GM18867 (cell line): ENCODE data around the gene PRICKLE2.
"Not testable (repeated sequence)": the region's sequence is repeated elsewhere in the genome, so short reads cannot be mapped to it uniquely, and the experiment has no call there.

Source experiments
- ATAC-seq: cut with Tn5 transposase; IDR thresholded peaks from one replicate; pipeline ENCODE4 v1.9.1; 2021; ENCODE audit warnings: mild to moderate bottlenecking, moderate library complexity; ENCODE audit not compliant: unreplicated experiment

PRICKLE2 gene

GRCh38 chr3:64107190-64107589 lies 118.1 kb downstream of the PRICKLE2 start:
- no peak for ATAC-seq

- ATAC-seq: no peak
Measured at GRCh38 chr3:64105816-64106215, 119.5 kb downstream of the PRICKLE2 start.

- ATAC-seq: peak; percentile 52
Measured at GRCh38 chr3:64104691-64105111, 120.6 kb downstream of the PRICKLE2 start.

- ATAC-seq: no peak
Measured at GRCh38 chr3:64104006-64104405, 121.3 kb downstream of the PRICKLE2 start.

- no peak for ATAC-seq
Measured at GRCh38 chr3:64103131-64103530, 122.1 kb downstream of the PRICKLE2 start.

GRCh38 chr3:64102147-64102546 lies 123.1 kb downstream of the PRICKLE2 start:
- no peak for ATAC-seq

- no peak for ATAC-seq
Measured at GRCh38 chr3:64099316-64099715, 126.0 kb downstream of the PRICKLE2 start.

GRCh38 chr3:64098670-64099069 lies 126.6 kb downstream of the PRICKLE2 start:
- no peak for ATAC-seq

- ATAC-seq: no peak
Measured at GRCh38 chr3:64097920-64098319, 127.3 kb downstream of the PRICKLE2 start.

GRCh38 chr3:64095802-64096201 lies 129.5 kb downstream of the PRICKLE2 start:
- no peak for ATAC-seq

GRCh38 chr3:64094713-64095079 lies 130.6 kb downstream of the PRICKLE2 start:
- ATAC-seq: no peak

GRCh38 chr3:64093825-64094712 lies 131.2 kb downstream of the PRICKLE2 start:
- ATAC-seq: no peak

GRCh38 chr3:64093211-64093610 lies 132.1 kb downstream of the PRICKLE2 start:
- ATAC-seq: no peak

GRCh38 chr3:64091501-64091900 lies 133.8 kb downstream of the PRICKLE2 start:
- no peak for ATAC-seq

- ATAC-seq: not testable (repeated sequence)
Measured at GRCh38 chr3:64089386-64089785, 135.9 kb downstream of the PRICKLE2 start.

GRCh38 chr3:64088408-64089205 lies 136.7 kb downstream of the PRICKLE2 start:
- no peak for ATAC-seq

- ATAC-seq: no peak
Measured at GRCh38 chr3:64086479-64087252, 138.6 kb downstream of the PRICKLE2 start.

- ATAC-seq: no peak
Measured at GRCh38 chr3:64084640-64085039, 140.6 kb downstream of the PRICKLE2 start.

- ATAC-seq: no peak
Measured at GRCh38 chr3:64083575-64083974, 141.7 kb downstream of the PRICKLE2 start.

GRCh38 chr3:64082961-64083541 lies 142.2 kb downstream of the PRICKLE2 start:
- no peak for ATAC-seq

GRCh38 chr3:64082411-64082810 lies 142.9 kb downstream of the PRICKLE2 start:
- no peak for ATAC-seq
